NCI-H510A treated with DMSO at 0.1 percent for 48 hours (cell line): Measurements from ENCODE around the gene CCL24.
"Not testable (repeated sequence)": the region's sequence is repeated elsewhere in the genome, so short reads cannot be mapped to it uniquely, and the experiment has no call there.

Source experiments
- DNase-seq: peaks from one replicate; lab custom pipeline; 2025; lab: John Stamatoyannopoulos, UW

Gene CCL24

DNA sequence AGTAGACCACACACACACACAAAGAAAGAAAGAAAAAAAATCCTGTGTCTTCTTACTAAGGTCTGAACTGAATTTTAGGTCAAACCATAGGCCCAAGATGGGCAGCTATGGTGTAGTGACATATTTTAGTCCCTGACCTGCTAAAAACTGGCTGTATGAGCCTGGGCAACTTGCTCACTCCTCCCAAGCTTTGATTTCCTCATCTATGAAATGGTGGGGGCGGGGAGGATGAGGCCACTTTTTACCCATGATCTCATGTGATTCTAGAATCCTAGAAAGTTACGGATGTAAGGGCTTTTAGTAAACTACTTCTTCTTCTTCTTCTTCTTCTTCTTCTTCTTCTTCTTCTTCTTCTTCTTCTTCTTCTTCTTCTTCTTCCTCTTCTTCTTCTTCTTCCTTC, 6.1 kb upstream of the CCL24 start:
- no peak for DNase-seq

DNA sequence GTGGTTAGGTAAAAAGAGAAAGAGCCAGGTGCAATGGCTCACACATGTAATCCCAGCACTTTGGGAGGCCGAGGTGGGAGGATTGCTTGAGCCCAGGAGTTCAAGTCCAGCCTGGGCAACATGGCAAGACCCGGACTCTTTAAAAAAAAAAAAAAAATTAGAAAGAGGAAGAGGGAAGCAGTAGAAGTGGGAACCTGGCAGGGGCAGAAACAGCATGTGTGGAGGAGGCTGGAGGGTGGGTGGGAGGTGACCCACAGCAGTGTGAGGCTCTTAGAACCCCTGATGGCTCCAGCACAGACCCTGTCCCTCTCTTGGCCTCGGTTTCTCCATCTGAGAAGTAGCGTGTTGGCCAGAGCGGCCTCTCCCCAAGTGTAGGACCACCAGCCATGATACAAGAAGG, 4.9 kb upstream of the CCL24 start:
- DNase-seq: no peak

DNA sequence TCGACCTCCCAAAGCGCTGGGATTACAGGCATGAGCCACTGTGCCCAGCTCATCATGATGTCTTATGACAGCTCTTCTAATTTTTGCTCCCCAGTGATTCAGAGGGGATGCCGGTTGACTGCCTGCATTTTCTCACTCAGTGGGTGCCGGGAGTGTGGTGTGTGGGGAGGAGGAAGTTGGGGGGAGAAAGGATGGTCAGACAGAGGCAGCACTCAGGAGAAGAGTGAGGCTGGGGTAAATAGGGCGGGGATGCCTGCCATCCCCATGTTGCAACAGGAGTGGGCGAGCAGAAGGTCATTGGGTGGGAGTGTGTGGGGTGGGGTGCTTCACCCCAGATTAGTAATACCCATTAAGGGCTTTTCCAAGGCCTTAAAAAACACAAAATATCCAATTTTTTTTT, 3.5 kb upstream of the CCL24 start:
- DNase-seq: no peak

DNA sequence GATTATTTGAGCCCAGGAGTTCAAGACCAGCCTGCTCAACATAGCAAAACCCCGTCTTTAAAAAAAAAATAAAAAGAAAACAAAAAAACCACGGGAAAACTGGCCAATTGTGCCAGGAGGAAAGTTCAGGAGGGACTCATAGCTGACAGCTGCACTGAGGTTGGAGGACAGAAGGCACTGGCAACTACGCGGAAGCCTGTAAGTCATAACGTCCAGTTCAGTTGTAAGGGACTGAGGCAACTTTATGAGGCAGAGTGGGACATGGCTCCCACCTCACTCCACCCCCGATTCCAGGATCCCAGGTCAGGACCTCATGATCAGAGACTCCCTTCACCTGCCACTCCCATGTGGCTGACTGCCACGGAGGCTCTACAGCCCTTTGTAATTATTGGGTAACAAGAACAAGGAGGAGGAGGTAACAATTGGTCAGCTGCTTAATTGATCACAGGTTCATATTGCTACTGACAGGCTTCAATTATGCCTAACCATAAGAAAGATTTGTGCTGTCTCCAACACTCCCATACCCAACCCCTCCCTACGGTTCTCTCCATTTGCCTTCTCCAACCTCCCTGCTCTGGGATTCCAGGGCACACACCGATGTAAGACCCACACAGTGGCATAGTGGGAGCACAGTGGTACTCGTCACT, 1.9 kb upstream of the CCL24 start:
- no peak for DNase-seq

DNA sequence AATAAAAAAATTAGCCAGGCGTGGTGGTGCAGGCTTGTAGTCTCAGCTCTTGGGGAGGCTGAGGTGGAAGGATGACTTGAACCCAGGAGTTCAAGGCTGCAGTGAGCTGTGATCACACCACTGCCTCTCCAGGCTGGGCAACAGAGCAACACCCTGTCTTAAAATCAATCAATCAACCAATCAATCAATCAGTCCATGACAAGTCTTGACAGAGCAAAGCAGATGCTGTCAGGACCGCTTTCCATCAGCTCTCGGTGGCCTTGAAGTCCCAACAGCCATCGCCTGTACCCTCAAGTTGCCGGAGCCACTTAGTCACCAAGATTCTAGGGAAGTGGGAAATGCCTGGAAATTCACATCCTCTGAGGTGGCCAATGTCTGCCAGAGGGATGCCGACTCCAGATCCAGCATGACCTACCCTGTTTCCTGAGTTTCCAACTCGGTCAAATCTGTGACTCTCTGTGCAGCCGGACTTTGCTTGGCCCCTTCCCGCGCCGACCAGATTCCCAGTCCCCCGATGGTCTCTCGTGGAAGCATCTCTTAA, 871 bp upstream of the CCL24 start:
- DNase-seq: no peak

DNA sequence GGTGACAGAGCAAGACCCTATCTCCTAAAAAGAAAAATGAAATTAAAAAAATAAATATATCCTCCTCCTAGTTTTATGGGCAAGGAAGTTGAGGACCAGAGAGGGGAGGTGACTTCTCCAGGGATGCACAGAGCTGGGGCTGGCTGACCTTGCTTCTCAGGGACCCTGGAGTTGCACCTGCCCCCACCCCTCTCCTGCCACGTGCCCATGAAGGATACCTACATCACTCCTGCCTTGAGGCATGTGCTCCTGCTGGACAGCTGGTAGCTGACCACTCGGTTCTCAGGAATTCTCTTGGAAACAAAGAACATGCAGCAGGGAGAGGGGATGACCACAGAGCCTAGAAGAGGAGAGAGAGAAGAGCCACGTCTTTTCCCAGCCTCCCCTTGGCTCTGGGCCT, 522 bp downstream of the CCL24 start:
- no peak for DNase-seq

DNA sequence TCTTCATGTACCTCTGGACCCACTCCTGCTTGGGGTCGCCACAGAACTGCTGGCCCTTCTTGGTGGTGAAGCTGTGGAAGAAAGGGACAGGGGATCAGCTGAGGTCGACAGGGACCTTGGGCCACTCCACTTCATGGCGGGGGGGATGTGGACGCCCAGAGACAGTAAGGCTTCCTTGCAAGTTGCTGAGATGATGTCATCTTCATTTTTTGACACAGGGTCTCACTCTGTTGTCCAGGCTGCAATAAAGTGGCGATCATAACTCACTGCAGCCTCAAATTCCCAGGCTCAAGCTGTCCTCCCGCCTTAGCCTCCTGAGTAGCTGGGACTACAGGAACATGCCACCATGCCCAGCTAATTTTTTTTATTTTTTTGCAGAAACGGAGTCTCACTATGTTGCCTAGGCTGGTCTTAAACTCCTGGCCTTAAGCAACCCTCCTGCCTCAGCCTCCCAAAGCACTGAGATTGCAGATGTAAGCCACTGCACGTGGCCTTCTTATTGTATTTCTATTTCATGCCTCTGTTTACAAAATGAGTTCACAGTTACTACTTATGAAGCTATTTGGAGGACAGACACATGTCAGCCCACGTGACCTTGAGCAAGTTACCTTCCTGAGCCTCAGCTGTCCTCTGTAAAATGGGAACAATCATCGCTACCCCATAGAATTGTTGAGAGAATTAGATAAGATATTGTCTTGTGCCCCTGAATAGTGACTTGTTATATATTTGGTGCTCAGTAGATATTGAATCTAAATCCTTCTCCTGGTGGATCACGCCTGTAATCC, 1.5 kb downstream of the CCL24 start:
- no peak for DNase-seq

DNA sequence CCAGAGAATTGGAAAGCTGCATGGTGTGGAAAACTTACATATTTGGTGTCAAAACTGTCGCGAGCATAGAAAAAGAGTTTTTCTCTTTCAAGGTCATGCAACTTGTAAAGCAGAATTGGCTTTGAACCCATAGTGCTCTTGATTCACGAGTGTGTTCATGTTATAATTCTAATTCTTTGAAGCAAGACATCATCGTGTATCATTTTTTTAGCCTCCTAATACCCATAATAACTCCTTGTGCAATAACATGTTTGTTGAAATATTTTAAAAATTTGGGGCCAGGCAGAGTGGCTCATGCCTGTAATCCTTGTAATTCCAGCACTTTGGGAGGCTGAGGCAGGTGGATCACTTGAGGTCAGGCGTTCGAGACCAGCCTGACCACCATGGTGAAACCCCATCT, 4.2 kb downstream of the CCL24 start:
- no peak for DNase-seq

DNA sequence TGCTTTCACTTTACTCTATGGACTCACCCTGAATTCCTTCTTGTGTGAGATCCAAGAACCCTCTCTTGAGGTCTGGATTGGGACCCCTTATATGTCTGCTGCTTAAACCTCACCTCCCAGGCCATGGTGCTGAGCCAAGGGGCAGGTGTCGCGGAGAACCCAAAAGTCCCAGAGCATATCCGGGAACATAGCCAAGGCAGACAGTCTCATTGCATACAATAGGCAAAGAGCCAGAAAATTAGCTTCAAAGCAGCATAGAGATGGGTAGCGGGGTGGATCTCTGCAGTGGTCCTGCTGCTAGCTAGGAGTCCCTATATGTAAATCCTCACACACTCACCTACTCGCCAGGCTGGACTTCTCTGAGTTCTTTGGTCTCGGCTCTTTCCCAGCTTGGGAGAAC, 5.5 kb downstream of the CCL24 start:
- no peak for DNase-seq

DNA sequence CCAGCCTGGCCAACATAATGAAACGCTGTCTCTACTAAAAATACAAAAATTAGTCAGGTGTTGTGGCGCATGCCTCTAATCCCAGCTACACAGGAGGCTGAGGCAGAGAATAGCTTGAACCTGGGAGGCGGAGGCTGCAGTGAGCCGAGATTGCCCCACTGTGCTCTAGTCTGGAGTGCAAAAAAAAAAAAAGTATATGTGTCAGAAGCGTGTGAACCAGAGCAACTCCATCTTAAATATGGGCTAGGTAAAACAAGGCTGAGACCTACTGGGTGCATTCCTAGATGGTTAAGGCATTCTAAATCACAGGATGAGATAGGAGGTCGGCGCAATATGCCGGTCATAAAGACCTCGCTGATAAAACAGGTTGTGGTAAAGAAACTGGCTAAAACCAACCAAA, 6.2 kb downstream of the CCL24 start:
- no peak for DNase-seq

DNA sequence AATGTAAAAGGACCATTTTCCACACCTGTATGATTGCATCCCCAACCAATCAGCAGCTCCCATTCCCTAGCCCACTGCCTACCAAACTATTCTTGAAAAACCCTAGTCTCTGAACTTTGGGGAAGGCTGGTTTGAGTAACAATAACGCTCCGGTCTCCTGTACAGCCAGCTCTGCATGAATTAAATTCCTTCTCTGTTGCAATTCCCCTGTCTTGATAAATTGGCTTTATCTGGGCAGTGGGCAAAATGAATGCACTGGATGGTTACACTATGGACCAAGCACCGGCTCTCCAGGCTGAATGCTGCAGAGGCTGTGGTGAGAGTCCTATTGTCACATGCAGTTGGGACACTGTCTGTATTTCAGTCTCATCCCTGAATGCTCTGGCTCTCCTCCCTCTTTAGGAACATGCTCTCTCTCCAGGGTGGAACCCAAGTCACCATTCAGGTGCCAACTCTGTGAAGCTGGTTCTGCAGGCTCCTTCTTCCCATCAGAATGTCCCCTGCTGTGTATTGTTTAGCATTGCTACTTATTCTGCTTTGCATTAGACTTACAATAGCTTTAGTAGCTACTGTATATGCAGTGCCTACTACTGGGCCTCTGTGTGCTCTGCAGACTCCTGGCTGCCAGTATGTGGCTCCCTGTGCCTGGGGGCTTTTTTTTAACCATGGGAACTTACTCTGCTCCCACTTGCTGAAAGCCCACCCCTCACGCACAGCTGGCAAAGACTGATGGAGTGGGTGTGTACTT, 6.9 kb downstream of the CCL24 start:
- no peak for DNase-seq

DNA sequence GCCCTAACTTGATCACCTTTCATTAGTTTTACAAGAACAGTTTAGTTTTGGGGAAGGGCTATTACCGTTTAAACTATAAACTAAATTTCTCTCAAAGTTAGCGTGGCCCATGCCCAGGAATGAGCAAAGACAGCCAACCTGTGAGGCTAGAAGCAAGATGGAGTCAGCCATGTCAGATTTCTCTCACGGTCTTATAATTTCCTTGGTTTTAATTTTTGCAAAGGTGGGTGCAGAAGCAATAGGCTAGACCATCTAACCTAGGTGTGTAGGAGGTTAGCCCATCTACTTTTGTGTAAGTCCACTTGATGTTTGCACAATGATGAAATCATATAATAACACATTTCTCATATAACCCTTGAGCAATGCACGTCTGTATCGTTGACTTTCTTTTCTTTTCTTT, 8.9 kb downstream of the CCL24 start:
- DNase-seq: no peak

DNA sequence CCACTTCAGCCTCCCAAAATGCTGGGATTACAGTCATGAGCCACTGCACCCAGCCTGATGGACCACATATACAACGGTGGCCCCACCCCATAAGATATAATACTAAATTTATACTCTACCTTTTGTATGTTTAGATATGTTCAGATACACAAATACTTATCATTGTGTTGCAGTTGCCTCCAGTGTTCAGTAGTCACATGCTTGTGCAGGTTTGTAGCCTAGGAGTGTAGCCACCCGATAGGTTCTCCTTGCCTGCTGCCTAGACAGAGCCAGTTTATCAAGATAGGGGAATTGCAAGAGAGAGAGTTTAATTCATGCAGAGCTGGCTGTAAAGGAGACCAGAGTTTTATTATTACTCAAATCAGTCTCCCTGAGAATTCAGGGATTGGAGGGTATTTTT, 9.6 kb downstream of the CCL24 start:
- DNase-seq: no peak

DNA sequence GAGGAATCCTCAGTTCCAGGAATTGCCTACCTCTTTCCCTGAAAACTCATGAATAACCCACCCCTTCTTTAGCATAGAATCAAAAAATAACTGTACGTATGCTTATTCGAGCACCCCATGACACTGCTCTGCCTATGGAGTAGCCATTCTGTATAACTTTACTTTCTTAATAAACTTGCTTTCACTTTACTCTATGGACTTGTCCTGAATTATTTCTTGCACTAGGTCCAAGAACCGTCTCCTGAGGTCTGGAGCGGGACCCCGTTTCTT, 11.1 kb downstream of the CCL24 start:
- DNase-seq: no peak

DNA sequence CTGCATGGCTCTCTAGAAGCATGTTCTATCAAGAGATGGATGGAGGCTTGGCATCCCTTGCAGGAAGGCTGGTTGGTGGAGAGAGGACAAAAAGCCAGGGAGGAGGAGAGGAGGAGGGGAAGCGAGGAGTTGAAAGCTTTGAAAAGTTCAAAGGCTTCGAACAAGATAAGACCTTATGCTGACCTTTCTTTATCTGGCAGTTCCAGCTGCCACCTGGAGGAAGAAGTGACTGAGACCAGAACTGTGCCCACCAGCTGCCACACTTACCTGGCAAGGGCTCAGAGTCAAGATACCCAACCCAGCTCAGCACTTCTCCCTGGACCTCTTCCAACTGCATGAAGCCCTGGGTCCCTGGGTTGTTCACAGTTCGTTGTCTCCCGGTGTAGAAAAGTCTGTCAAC, 14.8 kb downstream of the CCL24 start:
- DNase-seq: no peak

DNA sequence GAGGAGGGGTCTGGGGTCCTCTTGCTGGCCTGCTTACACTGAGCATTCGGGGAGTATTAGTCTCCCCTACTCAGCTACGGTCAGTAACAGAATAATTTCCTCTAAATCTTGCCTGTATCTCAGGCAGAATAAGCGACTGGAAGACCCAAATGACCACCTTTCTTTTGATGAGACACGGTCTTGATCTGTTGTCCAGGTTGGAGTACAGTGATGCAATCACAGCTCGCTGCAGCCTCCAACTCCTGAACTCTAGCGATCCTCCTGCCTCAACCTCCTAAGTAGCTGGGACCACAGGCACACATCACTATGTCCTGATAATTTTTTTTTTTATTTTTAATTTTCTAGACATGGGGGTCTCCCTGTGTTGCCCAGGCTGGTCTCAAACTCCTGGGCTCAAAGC, 17.2 kb downstream of the CCL24 start:
- DNase-seq: no peak

DNA sequence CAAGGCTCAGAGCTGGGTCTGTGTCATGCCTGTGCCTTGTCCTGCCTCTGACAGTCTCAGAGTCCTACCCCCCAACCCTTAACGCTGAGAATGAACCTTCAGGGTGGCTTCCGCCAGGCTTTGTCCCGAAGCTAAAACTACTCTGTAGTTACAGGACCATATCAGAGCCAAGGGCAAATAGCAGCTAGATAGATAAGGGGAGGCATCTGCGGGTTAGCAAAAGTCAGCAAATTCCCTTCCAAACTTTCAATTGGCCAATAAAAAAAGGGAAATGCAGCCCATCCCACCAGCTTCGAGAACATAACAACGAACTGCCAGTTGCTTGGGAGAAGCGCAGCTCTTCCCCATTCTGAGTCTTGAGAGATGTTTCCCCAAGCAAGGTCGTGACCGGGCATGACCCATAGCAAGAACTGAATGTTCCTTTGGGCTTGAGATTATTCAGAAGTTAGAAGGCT, 17.7 kb downstream of the CCL24 start:
- DNase-seq: no peak

DNA sequence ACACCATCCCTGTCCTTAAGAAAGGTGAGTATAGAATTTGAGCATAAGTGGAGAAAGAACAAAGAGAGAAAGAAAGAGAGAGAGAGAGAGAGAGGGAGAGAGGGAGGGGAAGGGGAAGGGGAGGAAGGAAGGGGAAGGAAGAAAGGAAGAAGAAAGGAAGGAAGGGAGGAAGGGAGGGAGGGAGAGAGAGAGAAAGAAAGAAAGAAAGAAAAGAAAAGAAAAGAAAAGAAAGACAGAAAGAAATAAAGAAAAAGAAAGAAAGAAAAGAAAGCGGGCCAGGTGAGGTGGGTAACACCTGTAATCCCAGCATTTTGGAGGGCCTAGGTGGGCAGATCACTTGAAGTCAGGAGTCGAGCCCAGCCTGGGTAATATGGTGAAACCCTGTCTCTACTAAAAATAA, 19.9 kb downstream of the CCL24 start:
- DNase-seq: no peak

DNA sequence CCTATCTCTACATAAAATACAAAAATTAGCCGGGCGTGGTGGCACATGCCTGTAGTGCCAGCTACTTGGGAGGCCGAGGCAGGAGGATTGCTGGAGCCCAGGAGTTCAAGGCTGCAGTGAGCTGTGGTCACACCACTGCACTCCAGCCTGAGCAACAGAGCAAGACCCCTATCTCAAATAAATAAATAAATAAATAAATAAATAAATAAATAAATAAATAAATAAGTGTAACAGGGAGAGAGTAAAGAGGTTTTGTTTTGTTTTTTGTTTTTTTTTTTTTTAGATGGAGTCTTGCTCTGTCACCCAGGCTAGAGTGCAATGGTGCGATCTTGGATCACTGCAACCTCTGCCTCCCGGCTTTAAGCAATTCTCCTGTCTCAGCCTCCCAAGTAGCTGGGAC, 21.0 kb downstream of the CCL24 start:
- not testable (repeated sequence) for DNase-seq

DNA sequence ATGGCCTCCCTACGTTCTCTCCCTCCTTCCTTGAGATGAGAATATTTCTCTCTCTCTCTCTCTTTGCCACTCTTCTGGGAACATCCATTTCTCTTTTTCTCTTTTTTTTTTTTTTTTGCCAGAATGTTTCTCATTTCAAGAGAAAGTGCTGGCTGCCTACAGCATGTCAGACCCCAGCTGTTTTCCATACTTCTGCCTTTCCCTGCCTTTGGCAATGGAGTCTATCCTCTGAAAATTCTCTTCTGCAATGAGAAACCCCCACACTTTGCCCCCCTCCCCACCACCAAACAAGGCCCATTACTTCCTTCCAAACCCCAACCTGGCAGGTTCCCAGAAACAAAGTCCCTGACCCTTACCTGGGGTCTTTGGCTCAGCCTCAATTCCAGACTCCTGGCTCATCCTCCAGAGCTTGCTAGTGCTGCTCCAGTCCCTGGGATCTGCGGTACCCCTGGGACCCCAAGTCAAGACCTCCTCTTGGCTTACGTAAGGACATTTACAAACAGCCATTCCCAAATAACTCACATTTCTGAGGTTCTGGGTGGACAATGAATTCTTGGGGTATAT, 24.2 kb downstream of the CCL24 start:
- DNase-seq: no peak

DNA sequence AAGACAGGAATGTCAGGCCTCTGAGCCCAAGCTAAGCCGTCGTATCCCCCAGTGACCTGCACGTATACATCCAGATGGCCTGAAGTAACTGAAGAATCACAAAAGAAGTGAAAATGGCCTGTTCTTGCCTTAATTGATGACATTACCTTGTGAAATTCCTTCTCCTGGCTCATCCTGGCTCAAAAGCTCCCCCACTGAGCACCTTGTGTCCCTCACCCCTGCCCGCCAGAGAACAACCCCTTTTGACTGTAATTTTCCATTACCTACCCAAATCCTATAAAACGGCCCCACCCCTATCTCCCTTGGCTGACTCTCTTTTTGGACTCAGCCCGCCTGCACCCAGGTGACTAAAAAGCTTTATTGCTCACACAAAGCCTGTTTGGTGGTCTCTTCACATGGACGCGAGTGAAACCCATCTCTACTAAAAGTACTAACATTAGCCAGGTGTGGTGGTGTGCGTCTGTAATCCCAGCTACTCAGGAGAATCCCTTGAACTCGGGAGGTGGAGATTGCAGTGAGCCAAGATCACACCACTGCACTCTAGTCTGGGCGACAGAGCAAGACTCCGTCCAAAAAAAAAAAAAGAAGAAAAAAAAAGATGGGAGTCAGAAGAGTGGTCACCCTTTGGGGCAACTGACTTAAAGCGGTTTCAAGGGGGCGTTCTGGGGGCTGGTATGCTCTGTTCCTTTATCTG, 25.3 kb downstream of the CCL24 start:
- DNase-seq: not testable (repeated sequence)

DNA sequence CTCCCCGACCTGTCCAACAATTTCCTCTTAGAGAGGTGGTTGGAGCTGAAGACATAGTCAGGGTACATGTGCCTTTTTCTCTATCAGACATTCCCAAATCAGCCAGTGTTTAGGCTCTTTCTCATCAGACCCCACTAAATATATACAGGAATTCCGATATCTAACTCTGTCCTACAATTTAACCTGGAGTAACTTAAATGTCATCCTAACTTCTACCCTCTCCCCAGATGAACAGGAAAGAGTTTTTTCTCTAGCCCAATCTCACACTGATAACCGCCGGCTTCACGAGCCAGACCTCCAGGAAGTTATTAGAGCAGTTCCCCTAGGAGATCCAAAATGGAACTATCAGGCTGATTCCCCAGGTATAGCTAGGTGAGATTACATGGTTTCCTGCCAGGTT, 30.5 kb downstream of the CCL24 start:
- DNase-seq: not testable (repeated sequence)
